ENCODE data around the gene WDFY1. TPM values are rescaled to one million over a fixed set of nuclear protein-coding genes. Genes with fewer than 3 reads are reported as not detected.

WDFY1 gene
- total RNA-seq, 2 experiments from 2014 or later: 33.3 to 45.3 TPM

DNA sequence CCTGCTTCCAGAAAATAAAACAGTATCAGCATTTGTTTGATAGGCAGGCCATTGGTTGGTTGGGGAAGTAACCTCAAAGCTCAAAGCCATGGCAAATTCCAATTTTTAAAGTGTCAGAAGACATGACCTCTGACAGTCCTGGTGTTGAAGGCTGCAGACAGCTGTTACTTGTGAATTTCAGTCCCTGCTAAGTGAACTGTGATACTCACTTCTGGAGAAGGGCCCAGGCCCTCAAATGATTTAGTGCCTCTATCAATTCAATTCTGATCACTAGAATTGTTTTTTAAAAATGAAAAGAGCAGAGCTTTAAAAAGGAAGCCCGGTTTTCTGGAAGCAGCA is 35.2 kb upstream of the WDFY1 start:
- DNase-seq (ENCODE audit: low spot score): no peak
- no peaks in the 10 kb centered on the region for H3K4me1 ChIP-seq (ENCODE audit: insufficient read depth, low read length, poor library complexity, severe bottlenecking)
- H4K20me1 ChIP-seq (ENCODE audit: insufficient read depth, low read length): no peaks in the 10 kb centered on the region
- no peaks in the 10 kb centered on the region for H3K79me2 ChIP-seq (ENCODE audit: insufficient read depth, low read depth, low read length)
- no peaks in the 10 kb centered on the region for H3K9me3 ChIP-seq (ENCODE audit: low read length)
- ChIA-PET CTCF (ENCODE audit: unreplicated experiment) (no interaction called here), POLR2A (no interaction called here)
- no TSS peak for BruUV-seq (replicated peaks)
- H3K9me2 ChIP-seq (ENCODE audit: insufficient read depth, low read length): no peaks in the 10 kb centered on the region
- TF ChIP-seq EZH2phosphoT487 (IDR thresholded peaks at IDR 0.05; ENCODE audit: borderline replicate concordance, low read depth, low read length): no peak
- TF ChIP-seq, protein P1, sequence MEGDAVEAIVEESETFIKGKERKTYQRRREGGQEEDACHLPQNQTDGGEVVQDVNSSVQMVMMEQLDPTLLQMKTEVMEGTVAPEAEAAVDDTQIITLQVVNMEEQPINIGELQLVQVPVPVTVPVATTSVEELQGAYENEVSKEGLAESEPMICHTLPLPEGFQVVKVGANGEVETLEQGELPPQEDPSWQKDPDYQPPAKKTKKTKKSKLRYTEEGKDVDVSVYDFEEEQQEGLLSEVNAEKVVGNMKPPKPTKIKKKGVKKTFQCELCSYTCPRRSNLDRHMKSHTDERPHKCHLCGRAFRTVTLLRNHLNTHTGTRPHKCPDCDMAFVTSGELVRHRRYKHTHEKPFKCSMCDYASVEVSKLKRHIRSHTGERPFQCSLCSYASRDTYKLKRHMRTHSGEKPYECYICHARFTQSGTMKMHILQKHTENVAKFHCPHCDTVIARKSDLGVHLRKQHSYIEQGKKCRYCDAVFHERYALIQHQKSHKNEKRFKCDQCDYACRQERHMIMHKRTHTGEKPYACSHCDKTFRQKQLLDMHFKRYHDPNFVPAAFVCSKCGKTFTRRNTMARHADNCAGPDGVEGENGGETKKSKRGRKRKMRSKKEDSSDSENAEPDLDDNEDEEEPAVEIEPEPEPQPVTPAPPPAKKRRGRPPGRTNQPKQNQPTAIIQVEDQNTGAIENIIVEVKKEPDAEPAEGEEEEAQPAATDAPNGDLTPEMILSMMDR (conservative IDR thresholded peaks at IDR 0.05; ENCODE audit: low read length): no peak
- no peak overlapping the region for H3K27ac ChIP-seq (ENCODE audit: low read depth, low read length, poor library complexity, severe bottlenecking)
- no peak overlapping the region for H3K4me3 ChIP-seq (ENCODE audit: low read depth, low read length, poor library complexity, severe bottlenecking)
- H3K36me3 ChIP-seq (ENCODE audit: insufficient read depth, low read length): no peaks in the 10 kb centered on the region
- H2AFZ ChIP-seq (ENCODE audit: low read length): no peak overlapping the region
- intact Hi-C loops (cut with micrococcal nuclease; ENCODE audit: unreplicated experiment): no loop called here
- no peak overlapping the region for H3K4me2 ChIP-seq (ENCODE audit: low read length)

GRCh38 chr2:223979730-223980396 is 34.7 kb upstream of the WDFY1 start:
- intact Hi-C loops (cut with micrococcal nuclease; ENCODE audit: unreplicated experiment): no loop called here
- Histone ChIP-seq H3K4me1 (ENCODE audit: insufficient read depth, low read length, poor library complexity, severe bottlenecking) (no peaks in the 10 kb centered on the region), H3K27ac (ENCODE audit: low read depth, low read length, poor library complexity, severe bottlenecking) (no peak overlapping the region), H3K79me2 (ENCODE audit: insufficient read depth, low read depth, low read length) (no peaks in the 10 kb centered on the region), H3K4me3 (ENCODE audit: low read depth, low read length, poor library complexity, severe bottlenecking) (no peak overlapping the region), H3K36me3 (ENCODE audit: insufficient read depth, low read length) (no peaks in the 10 kb centered on the region), H3K9me2 (ENCODE audit: insufficient read depth, low read length) (no peaks in the 10 kb centered on the region), H3K4me2 (ENCODE audit: low read length) (no peak overlapping the region), H4K20me1 (ENCODE audit: insufficient read depth, low read length) (no peaks in the 10 kb centered on the region), H3K9me3 (ENCODE audit: low read length) (no peaks in the 10 kb centered on the region), H2AFZ (ENCODE audit: low read length) (no peak overlapping the region)
- DNase-seq (ENCODE audit: low spot score): no peak
- CTCF ChIA-PET (ENCODE audit: unreplicated experiment): no interaction called here
- POLR2A ChIA-PET: no interaction called here
- BruUV-seq (replicated peaks): no TSS peak
- TF ChIP-seq, protein P1 (conservative IDR thresholded peaks at IDR 0.05; ENCODE audit: low read length): no peak

DNA sequence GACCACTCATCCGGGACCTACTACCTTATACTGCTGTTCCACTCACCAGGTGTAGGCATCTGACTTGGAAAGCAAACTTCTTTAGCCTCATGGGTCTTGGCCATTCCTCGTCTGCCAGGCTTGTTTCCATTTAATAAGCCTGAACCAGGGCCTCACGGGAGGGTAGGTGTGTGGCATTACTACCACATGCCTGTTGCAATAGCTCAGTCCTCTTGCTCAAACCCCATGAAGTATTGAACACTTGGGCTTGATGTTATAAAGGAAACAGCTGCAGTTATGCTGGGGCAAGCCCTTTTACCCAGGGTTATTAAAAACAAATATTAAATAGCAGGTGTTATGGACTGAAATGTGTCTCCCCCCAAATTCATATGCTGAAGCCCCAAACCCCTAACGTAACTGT is 33.3 kb upstream of the WDFY1 start:
- BruUV-seq (replicated peaks): no TSS peak
- no peak for DNase-seq (ENCODE audit: low spot score)
- Histone ChIP-seq H3K79me2 (ENCODE audit: insufficient read depth, low read depth, low read length) (no peaks in the 10 kb centered on the region), H3K27ac (ENCODE audit: low read depth, low read length, poor library complexity, severe bottlenecking) (no peak overlapping the region), H3K4me2 (ENCODE audit: low read length) (no peak overlapping the region), H3K9me3 (ENCODE audit: low read length) (no peaks in the 10 kb centered on the region), H4K20me1 (ENCODE audit: insufficient read depth, low read length) (no peaks in the 10 kb centered on the region), H3K4me1 (ENCODE audit: insufficient read depth, low read length, poor library complexity, severe bottlenecking) (no peaks in the 10 kb centered on the region), H2AFZ (ENCODE audit: low read length) (no peak overlapping the region), H3K9me2 (ENCODE audit: insufficient read depth, low read length) (no peaks in the 10 kb centered on the region), H3K4me3 (ENCODE audit: low read depth, low read length, poor library complexity, severe bottlenecking) (no peak overlapping the region), H3K36me3 (ENCODE audit: insufficient read depth, low read length) (no peaks in the 10 kb centered on the region)
- POLR2A ChIA-PET: interaction anchor here (0.5 kb wide), 1 partner anchor 311 kb away, joined by 3 read pairs; no protein-coding TSS in a partner anchor
- CTCF ChIA-PET (ENCODE audit: unreplicated experiment): interaction anchor here (0.6 kb wide), 2 partner anchors 658 to 1790 kb away, joined by 3 read pairs; no protein-coding TSS in a partner anchor
- TF ChIP-seq, protein P1 (conservative IDR thresholded peaks at IDR 0.05; ENCODE audit: low read length): no peak
- no peak for TF ChIP-seq EZH2phosphoT487 (IDR thresholded peaks at IDR 0.05; ENCODE audit: borderline replicate concordance, low read depth, low read length)
- intact Hi-C loops (cut with micrococcal nuclease; ENCODE audit: unreplicated experiment): no loop called here
